K562 (cell line): Measurements from ENCODE around the gene GADD45B. TPM values are rescaled to one million over a fixed set of nuclear protein-coding genes. Genes with fewer than 3 reads are reported as not detected.
"Not testable (repeated sequence)": the region's sequence is repeated elsewhere in the genome, so short reads cannot be mapped to it uniquely, and the experiment has no call there.

ENCODE experiments used
- ATAC-seq: fragments of 200-7000 bp; cut with Tn5 transposase; 3 replicates; pipeline ENCODE4 v1.9.1; 2020; ENCODE audit warnings: moderate library complexity
- BruUV-seq: library from RNA; stranded (reverse); fragments of 400-500 nt; replicated peaks from 2 replicates; lab custom pipeline; 2021; lab: Mats Ljungman, UMichigan
- CTCF ChIA-PET: fragments of 300-600 bp; formaldehyde crosslinking; extraction: SDS; loops from one replicate; lab custom pipeline; 2021; ENCODE audit warnings: low intra/inter-chr PET ratio; lab: Yijun Ruan, JAX
- POLR2A ChIA-PET: fragments of 300-600, 350-650 bp; sonication (Branson Sonifier 250); formaldehyde crosslinking; extraction: SDS; loops from one replicate; lab custom pipeline; 2021; ENCODE audit warnings: antibody characterized with exemption, inconsistent platforms; lab: Yijun Ruan, JAX
- DNase-seq, 4 experiments: peaks; one replicate each; pipeline versions ENCODE4 v3.0.0 to v3.0.0-alpha.2; 2011 to 2018; ENCODE audit warnings: low spot score in 3 of 4, mixed read lengths in 3 of 4; ENCODE audit errors: extremely low read depth in 1 of 4
- FAIRE-seq: peaks from 2 replicates; lab custom pipeline; 2011; peaks lifted over from hg19 to GRCh38; lab: Jason Lieb, UNC
- H2AFZ ChIP-seq: 2 replicates; pipeline ENCODE4 v1.6.0; 2011; ENCODE audit warnings: low read depth, low read length, control low read depth, inconsistent platforms
- H3K27ac ChIP-seq: fragments of 200-600 bp; 3 replicates; pipeline ENCODE4 v1.8.0; 2011; ENCODE audit warnings: low read depth, mild to moderate bottlenecking, control low read depth, inconsistent platforms, low read length, moderate library complexity, mixed read lengths; ENCODE audit errors: extremely low read depth
- H3K27me3 ChIP-seq, 2 experiments: fragments of 300-600 bp in 1 of 2; 2 replicates in 1 of 2; 3 replicates in 1 of 2; pipeline versions ENCODE4 v1.6.0 to v1.8.0; 2011; ENCODE audit warnings: inconsistent platforms in 2 of 2, low read length in 2 of 2, mild to moderate bottlenecking in 1 of 2, mixed read lengths in 1 of 2, moderate library complexity in 1 of 2; ENCODE audit not compliant: control insufficient read depth in 2 of 2, insufficient read depth in 2 of 2
- H3K36me3 ChIP-seq: fragments of 300-600 bp; 3 replicates; pipeline ENCODE4 v1.8.0; 2011; ENCODE audit warnings: mild to moderate bottlenecking, low read length, inconsistent platforms; ENCODE audit not compliant: control insufficient read depth, insufficient read depth
- H3K4me1 ChIP-seq, 2 experiments: fragments of 200-600 bp in 1 of 2; replicated peaks in 1 of 2; 2 replicates in 1 of 2; 3 replicates in 1 of 2; pipeline versions ENCODE4 v1.5.1 to v1.8.0; 2011; ENCODE audit warnings: inconsistent platforms in 2 of 2, low read length in 2 of 2, mild to moderate bottlenecking in 1 of 2, mixed read lengths in 1 of 2, moderate library complexity in 1 of 2; ENCODE audit not compliant: control insufficient read depth in 2 of 2, insufficient read depth in 2 of 2
- H3K4me2 ChIP-seq: 2 replicates; pipeline ENCODE4 v1.6.1; 2011; ENCODE audit warnings: low read length, control low read depth, inconsistent platforms, mixed read lengths; ENCODE audit not compliant: insufficient read depth
- H3K4me3 ChIP-seq: fragments of 200-600 bp; sonication (generic), shearing (Covaris generic); 2 replicates; pipeline ENCODE4 v1.5.1; 2016; ENCODE audit warnings: control low read depth, inconsistent platforms
- H3K79me2 ChIP-seq: fragments of 200-600 bp; 3 replicates; pipeline ENCODE4 v1.8.0; 2011; ENCODE audit warnings: low read length, inconsistent platforms; ENCODE audit not compliant: control insufficient read depth, insufficient read depth
- H3K9ac ChIP-seq, 2 experiments: 2 replicates each; pipeline versions ENCODE4 v1.6.0 to v1.6.1; 2011; ENCODE audit warnings: low read depth in 2 of 2, low read length in 2 of 2, control low read depth in 1 of 2, inconsistent platforms in 1 of 2, mild to moderate bottlenecking in 1 of 2, mixed read lengths in 1 of 2; ENCODE audit not compliant: insufficient read depth in 1 of 2
- H3K9me1 ChIP-seq: one replicate; pipeline ENCODE4 v1.6.0; 2011; ENCODE audit warnings: inconsistent platforms, mild to moderate bottlenecking, low read length, moderate library complexity; ENCODE audit not compliant: control insufficient read depth, insufficient read depth
- H3K9me3 ChIP-seq: replicated peaks from 2 replicates; pipeline ENCODE4 v1.5.1; 2011; ENCODE audit warnings: low read depth, low read length, inconsistent platforms; ENCODE audit not compliant: control insufficient read depth, insufficient read depth
- H4K20me1 ChIP-seq: replicated peaks from 2 replicates; pipeline ENCODE4 v1.6.1; 2011; ENCODE audit warnings: low read length, inconsistent platforms, mixed read lengths; ENCODE audit not compliant: control insufficient read depth, insufficient read depth
- CBX2 ChIP-seq: fragments of 200-600 bp; sonication (generic); IDR thresholded peaks from one replicate; pipeline ENCODE4 v1.6.1; 2012; ENCODE audit warnings: mild to moderate bottlenecking, low read length, inconsistent platforms; ENCODE audit not compliant: insufficient read depth, poor library complexity, severe bottlenecking
- ETV6 ChIP-seq, 3 experiments: fragments of 150-350 bp in 1 of 3; sonication (generic) in 1 of 3; formaldehyde crosslinking in 1 of 3; IDR thresholded peaks; 2 replicates each; pipeline versions ENCODE4 v1.6.1 to v1.8.0; 2014 to 2022; ENCODE audit warnings: borderline replicate concordance in 2 of 3, low read depth in 2 of 3, antibody characterized with exemption in 1 of 3, low read length in 1 of 3, mild to moderate bottlenecking in 1 of 3, missing genetic modification reagents in 1 of 3
- SRF ChIP-seq, 2 experiments: fragments of 250-450, 450-650 bp in 1 of 2; sonication (Bioruptor Pico) in 1 of 2; sonication (generic) in 1 of 2; formaldehyde crosslinking; IDR thresholded peaks; 2 replicates each; pipeline versions ENCODE4 v1.5.0 to v1.5.1; 2020 to 2022; ENCODE audit warnings: mild to moderate bottlenecking in 1 of 2, missing genetic modification reagents in 1 of 2
- ZNF165 ChIP-seq: fragments of 250-450 bp; sonication (Bioruptor Pico); IDR thresholded peaks from 2 replicates; pipeline ENCODE4 v1.4.0; 2020; ENCODE audit warnings: borderline replicate concordance
- WGBS: fragments of 100-300 bp; shearing (Covaris generic); methylation state at CpG from one replicate; pipeline ENCODE4 v1.1.6; 2016; ENCODE audit warnings: low coverage, mixed read lengths; ENCODE audit not compliant: insufficient coverage; ENCODE audit errors: missing lambda C conversion rate; 5-methylcytosine and 5-hydroxymethylcytosine counted together
- in situ Hi-C: fragments of 300-500 bp; cut with MboI; formaldehyde crosslinking; loops from 4 replicates; pipeline ENCODE4 v1.15.0; 2018; ENCODE audit warnings: inconsistent platforms, mixed read lengths
- intact Hi-C: fragments of 100-400 bp; cut with micrococcal nuclease; formaldehyde crosslinking; loops from 2 replicates; pipeline ENCODE4 v1.14.2; 2022
- polyA plus RNA-seq, 8 experiments: library from polyadenylated mRNA; depleted of rRNA in 4 of 8; stranded (reverse) in 5 of 8; unstranded in 3 of 8; fragments of >200 nt; fragmentation: Nextera tagmentation in 2 of 8; fragmentation: Illumina TruSeq in 1 of 8; extraction: Ambion mirVana in 2 of 8; extraction: Trizol in 1 of 8; gene quantifications; 2 replicates each; pipeline versions ENCODE4 v1.2.1 to v1.2.3, GENCODE V29; 2011 to 2014; ENCODE audit warnings: inconsistent platforms in 1 of 8, missing spikeins in 1 of 8
- total RNA-seq, 7 experiments: library from RNA; depleted of rRNA in 6 of 7; stranded (reverse); fragments of >200 nt in 6 of 7; fragmentation: Illumina TruSeq in 2 of 7; extraction: Trizol in 2 of 7; gene quantifications; 2 replicates each; pipeline versions ENCODE4 v1.2.1 to v1.2.3, GENCODE V29; 2011 to 2021; ENCODE audit warnings: low replicate concordance in 1 of 7
- TF ChIP-seq, protein P1 (sequence below): fragments of 450-650 bp; IDR thresholded peaks from 2 replicates; pipeline ENCODE4 v1.6.1; 2018; ENCODE audit warnings: mild to moderate bottlenecking, low read depth; ENCODE audit not compliant: partially characterized antibody

Gene GADD45B
- total and polyA plus RNA-seq, 9 of the 15 experiments (the other 6 are each of a cell fraction or from before 2014, with no cell fraction given) = 0.06 to 4.1 (median 2.1) TPM

DNA sequence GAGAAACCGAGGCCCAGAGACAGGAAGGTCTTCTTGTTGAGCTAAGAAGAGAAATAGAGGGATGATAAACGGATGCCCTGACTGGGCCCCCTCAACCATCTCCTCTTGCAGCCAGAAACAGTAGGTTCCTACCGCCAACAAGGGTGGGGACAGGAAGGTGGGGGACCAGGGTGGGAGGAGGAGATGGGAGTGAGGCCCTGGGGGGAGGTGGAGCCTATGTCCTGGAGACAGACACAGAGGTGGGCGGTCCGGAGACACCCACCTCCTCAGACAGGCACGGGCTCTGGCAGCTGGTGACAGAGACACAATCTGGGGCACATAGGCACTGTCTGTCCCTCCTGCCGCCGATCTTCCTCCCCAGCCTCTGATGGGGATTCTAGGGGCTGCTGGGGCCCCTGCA is 16.9 kb downstream of the GADD45B start:
- Histone ChIP-seq H3K36me3 (no peaks in the 10 kb centered on the region), H3K9me1 (no peaks in the 10 kb centered on the region), H3K9me3 (no peaks in the 10 kb centered on the region), H3K4me2 (no peak overlapping the region), H3K27ac (no peak overlapping the region), H3K9ac (no peak overlapping the region), H2AFZ (no peak overlapping the region), H3K4me1 (peaks cover 5 to 37% of the 10 kb centered on the region in 2 experiments; a peak in 4 of 5 replicates), H4K20me1 (no peaks in the 10 kb centered on the region), H3K27me3 (peaks cover 19 to 47% of the 10 kb centered on the region in 2 experiments; a peak in 4 of 5 replicates), H3K79me2 (no peaks in the 10 kb centered on the region), H3K4me3 (no peak overlapping the region)
- ChIA-PET POLR2A (interaction anchor here (0.9 kb wide), 1 partner anchor 16 kb away, joined by 4 read pairs; the partner anchor contains the start of gene GADD45B), CTCF (no interaction called here)
- DNase-seq = no peak
- WGBS = 9% methylated on average over 7 of the region's 8 CpGs
- TF ChIP-seq ZNF165 (CRISPR knock-in tag) = no peak
- TF ChIP-seq, protein P1, sequence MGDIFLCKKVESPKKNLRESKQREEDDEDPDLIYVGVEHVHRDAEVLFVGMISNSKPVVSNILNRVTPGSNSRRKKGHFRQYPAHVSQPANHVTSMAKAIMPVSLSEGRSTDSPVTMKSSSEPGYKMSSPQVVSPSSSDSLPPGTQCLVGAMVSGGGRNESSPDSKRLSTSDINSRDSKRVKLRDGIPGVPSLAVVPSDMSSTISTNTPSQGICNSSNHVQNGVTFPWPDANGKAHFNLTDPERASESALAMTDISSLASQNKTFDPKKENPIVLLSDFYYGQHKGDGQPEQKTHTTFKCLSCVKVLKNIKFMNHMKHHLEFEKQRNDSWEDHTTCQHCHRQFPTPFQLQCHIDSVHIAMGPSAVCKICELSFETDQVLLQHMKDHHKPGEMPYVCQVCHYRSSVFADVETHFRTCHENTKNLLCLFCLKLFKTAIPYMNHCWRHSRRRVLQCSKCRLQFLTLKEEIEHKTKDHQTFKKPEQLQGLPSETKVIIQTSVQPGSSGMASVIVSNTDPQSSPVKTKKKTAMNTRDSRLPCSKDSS = no peak
- no peak for TF ChIP-seq CBX2
- no peak for TF ChIP-seq ETV6 (IDR thresholded peaks at IDR 0.05; ENCODE audit: borderline replicate concordance in 1 of 2, low read depth in 2 of 2, low read length in 1 of 2)
- no peak for TF ChIP-seq ETV6 (CRISPR knock-in tag; IDR thresholded peaks at IDR 0.05; ENCODE audit: borderline replicate concordance)
- no peak for TF ChIP-seq SRF (CRISPR knock-in tag; IDR thresholded peaks at IDR 0.05)
- intact Hi-C loops = no loop called here
- FAIRE-seq = no peak
- BruUV-seq = no TSS peak
- in situ Hi-C loops = no loop called here
- ATAC-seq = no peak

GRCh38 chr19:2493448-2493847 is 17.5 kb downstream of the GADD45B start:
- H2AFZ ChIP-seq, H3K9me1 ChIP-seq, H4K20me1 ChIP-seq, ATAC-seq, BruUV-seq, intact Hi-C loops, H3K4me2 ChIP-seq, H3K79me2 ChIP-seq, CTCF ChIA-PET, in situ Hi-C loops, FAIRE-seq, H3K36me3 ChIP-seq, H3K9ac ChIP-seq, DNase-seq, H3K9me3 ChIP-seq, H3K27ac ChIP-seq, H3K4me3 ChIP-seq: not testable (repeated sequence)
- 21% methylated on average over 14 of the region's 14 CpGs for WGBS
- H3K4me1 ChIP-seq = peaks cover 5 to 37% of the 10 kb centered on the region in 2 experiments; a peak in 4 of 5 replicates
- POLR2A ChIA-PET = interaction anchor here (0.9 kb wide), 1 partner anchor 17 kb away, joined by 4 read pairs; the partner anchor contains the start of gene GADD45B
- H3K27me3 ChIP-seq = peaks cover 19 to 49% of the 10 kb centered on the region in 2 experiments; a peak in 4 of 5 replicates
